ENCODE results near the gene TFCP2L1. TPM values are rescaled to one million over a fixed set of nuclear protein-coding genes. Genes with fewer than 3 reads are reported as not detected.
"Not testable (repeated sequence)": the region's sequence is repeated elsewhere in the genome, so short reads cannot be mapped to it uniquely, and the experiment has no call there.

Gene TFCP2L1
- total RNA-seq, 1 donor from 2014 or later: not detected

DNA sequence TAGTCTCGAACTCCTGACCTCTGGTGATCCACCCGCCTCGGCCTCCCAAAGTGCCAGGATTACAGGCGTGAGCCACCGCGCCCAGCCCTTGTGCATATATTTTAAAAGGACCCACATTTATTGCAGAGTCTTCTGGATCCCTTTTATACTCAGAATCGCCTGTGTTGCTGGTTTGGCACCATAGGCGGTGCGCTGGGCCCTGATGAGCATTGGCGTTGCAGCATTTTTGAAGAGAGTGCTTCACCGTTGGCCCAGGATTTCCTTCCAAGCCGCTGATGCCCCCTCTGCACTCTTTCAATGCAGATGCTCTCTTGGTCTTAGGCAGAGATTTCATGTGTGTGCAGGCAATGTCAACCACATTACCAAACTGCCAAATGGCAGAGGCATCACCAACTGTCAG is 13.5 kb upstream of the TFCP2L1 start:
- H3K9me3 Mint-ChIP-seq: peaks cover 2% of the 10 kb centered on the region
- H3K27ac Mint-ChIP-seq (ENCODE audit: unreplicated experiment): no peak overlapping the region
- H3K27me3 Mint-ChIP-seq (ENCODE audit: low read depth): peaks cover 8% of the 10 kb centered on the region
- no peaks in the 10 kb centered on the region for H3K36me3 Mint-ChIP-seq (ENCODE audit: low read depth)
- H3K4me3 Mint-ChIP-seq: no peak overlapping the region
- peaks cover 6% of the 10 kb centered on the region for H3K4me1 Mint-ChIP-seq
- TF ChIP-seq, protein P1, sequence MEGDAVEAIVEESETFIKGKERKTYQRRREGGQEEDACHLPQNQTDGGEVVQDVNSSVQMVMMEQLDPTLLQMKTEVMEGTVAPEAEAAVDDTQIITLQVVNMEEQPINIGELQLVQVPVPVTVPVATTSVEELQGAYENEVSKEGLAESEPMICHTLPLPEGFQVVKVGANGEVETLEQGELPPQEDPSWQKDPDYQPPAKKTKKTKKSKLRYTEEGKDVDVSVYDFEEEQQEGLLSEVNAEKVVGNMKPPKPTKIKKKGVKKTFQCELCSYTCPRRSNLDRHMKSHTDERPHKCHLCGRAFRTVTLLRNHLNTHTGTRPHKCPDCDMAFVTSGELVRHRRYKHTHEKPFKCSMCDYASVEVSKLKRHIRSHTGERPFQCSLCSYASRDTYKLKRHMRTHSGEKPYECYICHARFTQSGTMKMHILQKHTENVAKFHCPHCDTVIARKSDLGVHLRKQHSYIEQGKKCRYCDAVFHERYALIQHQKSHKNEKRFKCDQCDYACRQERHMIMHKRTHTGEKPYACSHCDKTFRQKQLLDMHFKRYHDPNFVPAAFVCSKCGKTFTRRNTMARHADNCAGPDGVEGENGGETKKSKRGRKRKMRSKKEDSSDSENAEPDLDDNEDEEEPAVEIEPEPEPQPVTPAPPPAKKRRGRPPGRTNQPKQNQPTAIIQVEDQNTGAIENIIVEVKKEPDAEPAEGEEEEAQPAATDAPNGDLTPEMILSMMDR (conservative IDR thresholded peaks at IDR 0.05): no peak
- DNase-seq (ENCODE audit: low read depth, low spot score): no peak

DNA sequence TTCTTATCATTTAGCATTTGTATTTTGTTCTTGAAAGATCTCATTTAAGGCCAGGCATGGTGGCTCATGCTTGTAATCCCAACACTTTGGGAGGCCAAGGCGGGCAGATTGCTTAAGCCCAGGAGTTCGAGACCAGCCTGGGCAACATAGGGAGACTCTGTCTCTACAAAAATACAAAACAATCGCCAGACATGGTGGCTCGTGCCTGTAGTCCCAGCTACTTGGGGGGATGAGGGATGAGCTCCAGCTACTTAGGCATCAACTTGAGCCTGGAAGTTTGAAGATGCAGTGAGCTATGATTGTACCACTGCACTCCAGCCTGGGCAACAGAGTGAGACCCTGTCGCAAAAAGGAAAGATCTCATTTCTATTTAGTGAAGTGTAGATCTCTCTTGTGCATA is 12.9 kb upstream of the TFCP2L1 start:
- H3K4me3 Mint-ChIP-seq; DNase-seq (ENCODE audit: low read depth, low spot score); H3K36me3 Mint-ChIP-seq (ENCODE audit: low read depth); H3K27ac Mint-ChIP-seq (ENCODE audit: unreplicated experiment); H3K4me1 Mint-ChIP-seq; H3K27me3 Mint-ChIP-seq (ENCODE audit: low read depth); H3K9me3 Mint-ChIP-seq: not testable (repeated sequence)

DNA sequence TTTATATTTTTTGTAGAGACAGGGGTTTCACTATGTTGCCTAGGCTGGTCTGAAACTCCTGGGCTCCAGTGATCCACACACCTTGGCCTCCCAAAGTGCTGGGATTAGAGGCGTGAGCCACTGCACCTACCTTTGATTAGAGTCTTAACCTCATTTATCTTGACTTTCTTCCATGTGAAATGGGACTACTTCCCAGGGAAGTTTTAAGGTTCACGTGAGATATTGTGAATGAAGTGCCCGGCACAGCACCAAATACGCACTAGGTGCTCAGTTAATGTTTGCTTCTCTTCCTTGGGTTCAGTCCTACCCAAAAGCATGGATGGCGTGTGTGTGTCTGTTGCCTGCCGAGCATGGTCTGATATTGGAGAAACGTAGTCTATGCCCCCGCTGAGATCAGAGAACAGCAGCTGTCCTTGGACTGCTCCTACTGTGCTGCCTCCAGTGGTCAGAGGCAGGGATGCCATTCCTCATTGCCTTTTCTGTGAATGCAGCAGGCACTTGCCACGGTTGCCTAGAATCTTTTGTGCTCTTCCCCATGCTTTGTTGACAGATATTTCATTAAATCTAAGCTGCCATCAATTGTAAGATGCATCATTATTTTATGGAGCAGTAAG is 12.3 kb upstream of the TFCP2L1 start:
- DNase-seq (ENCODE audit: low read depth, low spot score): peak; percentile 50
- no peaks in the 10 kb centered on the region for H3K36me3 Mint-ChIP-seq (ENCODE audit: low read depth)
- peaks cover 2% of the 10 kb centered on the region for H3K9me3 Mint-ChIP-seq
- TF ChIP-seq, protein P1 (conservative IDR thresholded peaks at IDR 0.05): peak; percentile 76
- H3K4me3 Mint-ChIP-seq: no peak overlapping the region
- H3K27me3 Mint-ChIP-seq (ENCODE audit: low read depth): peaks cover 8% of the 10 kb centered on the region
- peaks cover 6% of the 10 kb centered on the region for H3K4me1 Mint-ChIP-seq
- no peak overlapping the region for H3K27ac Mint-ChIP-seq (ENCODE audit: unreplicated experiment)

DNA sequence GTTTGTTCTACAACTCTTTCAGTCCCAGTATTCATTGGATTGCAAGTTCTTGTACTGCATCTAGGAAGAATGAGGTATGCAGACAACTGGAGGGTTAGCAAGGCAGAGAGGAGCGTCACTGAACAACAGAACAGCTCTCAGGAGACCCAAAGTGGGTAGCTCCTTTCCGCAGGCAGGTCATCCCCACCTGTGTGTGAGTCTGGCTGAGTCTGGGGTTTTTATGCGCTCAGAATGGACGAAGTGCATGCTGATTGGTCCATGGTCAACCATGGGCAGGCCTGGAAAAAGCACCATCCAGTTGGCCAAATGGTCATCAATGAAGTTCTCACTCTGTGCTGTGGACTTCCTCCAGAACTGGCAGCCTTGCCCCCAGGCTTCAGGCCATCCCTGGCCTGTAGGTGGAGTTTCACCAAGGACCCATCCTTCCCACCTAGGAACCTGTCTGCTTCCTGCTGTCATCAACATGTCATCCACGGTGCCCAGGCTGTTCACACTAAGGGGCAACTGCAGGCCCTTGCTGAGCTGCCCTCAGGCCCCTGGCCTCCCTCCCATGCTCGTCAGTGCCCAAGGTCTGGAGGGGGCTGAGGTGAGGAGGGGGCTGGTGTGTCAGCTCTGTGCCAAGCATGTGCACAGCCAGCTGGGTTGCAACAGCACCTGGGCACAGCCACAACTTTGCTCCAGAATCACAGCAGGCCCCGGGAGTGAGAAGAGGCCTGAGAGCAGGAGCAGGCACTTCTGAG is 11.1 kb upstream of the TFCP2L1 start:
- Mint-ChIP-seq H3K36me3 (ENCODE audit: low read depth) (no peaks in the 10 kb centered on the region), H3K9me3 (peaks cover 2% of the 10 kb centered on the region), H3K4me3 (no peak overlapping the region), H3K4me1 (peaks cover 6% of the 10 kb centered on the region), H3K27me3 (ENCODE audit: low read depth) (peaks cover 12% of the 10 kb centered on the region), H3K27ac (ENCODE audit: unreplicated experiment) (no peak overlapping the region)
- TF ChIP-seq, protein P1 (conservative IDR thresholded peaks at IDR 0.05): no peak
- no peak for DNase-seq (ENCODE audit: low read depth, low spot score)

DNA sequence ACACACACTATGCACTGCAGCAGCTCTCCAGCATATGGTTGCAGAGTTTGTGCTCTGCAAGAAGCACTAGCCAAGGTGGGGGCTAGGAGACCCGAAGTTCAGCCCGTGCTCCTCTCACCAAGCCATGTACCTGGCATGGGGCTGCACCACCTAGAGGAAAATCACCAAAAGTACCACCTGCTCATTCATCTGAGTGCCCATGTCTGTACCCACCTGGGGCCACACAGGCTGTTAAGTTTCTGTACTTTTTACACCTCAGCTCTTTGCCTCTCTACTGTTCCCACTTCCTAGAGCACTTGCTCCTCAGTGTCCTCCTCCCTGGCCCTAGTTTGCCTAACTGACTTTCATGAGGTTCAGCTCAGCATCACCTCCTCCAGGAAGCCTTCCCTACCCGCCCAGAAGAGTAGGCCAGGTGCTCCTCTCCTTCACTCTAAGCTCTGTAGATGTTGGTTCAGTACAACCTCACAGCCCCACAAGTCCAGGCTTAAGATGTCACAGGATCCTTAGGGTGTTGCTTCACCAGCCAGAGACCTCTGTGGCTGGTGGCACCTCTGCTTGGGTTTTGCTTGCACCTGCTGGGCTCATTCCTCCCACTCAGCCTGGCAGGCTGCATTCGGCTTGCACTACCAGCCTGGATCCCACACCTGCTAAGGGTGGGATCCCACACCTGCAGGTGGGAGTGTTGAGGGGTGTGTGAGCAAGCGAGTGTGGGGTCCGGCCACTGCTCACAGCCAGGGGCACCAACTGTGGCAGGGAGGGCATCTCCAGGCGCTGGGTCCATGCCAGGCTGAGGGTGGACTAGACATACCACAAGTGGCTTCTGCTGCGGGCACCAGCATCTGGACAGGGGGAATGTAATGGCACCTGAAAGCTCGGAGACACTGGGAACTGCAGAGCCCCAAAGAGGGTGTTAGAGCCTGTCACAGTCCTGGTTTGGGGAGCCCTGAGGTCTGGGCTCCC is 10.2 kb upstream of the TFCP2L1 start:
- no peak overlapping the region for H3K4me3 Mint-ChIP-seq
- TF ChIP-seq, protein P1 (conservative IDR thresholded peaks at IDR 0.05): no peak
- no peak for DNase-seq (ENCODE audit: low read depth, low spot score)
- H3K27ac Mint-ChIP-seq (ENCODE audit: unreplicated experiment): no peak overlapping the region
- no peaks in the 10 kb centered on the region for H3K36me3 Mint-ChIP-seq (ENCODE audit: low read depth)
- peaks cover 2% of the 10 kb centered on the region for H3K9me3 Mint-ChIP-seq
- H3K27me3 Mint-ChIP-seq (ENCODE audit: low read depth): peaks cover 16% of the 10 kb centered on the region
- H3K4me1 Mint-ChIP-seq: peaks cover 6% of the 10 kb centered on the region
